ENCODE measurements around the gene PATL1.
A peak's percentile ranks its signal among the peaks of the same experiment; 100 is the strongest.
"Not testable (repeated sequence)": the region's sequence is repeated elsewhere in the genome, so short reads cannot be mapped to it uniquely, and the experiment has no call there.

PATL1 gene

GRCh38 chr11:59674291-59674690 lies 5.5 kb upstream of the PATL1 start:
- DNase-seq: no peak

DNA sequence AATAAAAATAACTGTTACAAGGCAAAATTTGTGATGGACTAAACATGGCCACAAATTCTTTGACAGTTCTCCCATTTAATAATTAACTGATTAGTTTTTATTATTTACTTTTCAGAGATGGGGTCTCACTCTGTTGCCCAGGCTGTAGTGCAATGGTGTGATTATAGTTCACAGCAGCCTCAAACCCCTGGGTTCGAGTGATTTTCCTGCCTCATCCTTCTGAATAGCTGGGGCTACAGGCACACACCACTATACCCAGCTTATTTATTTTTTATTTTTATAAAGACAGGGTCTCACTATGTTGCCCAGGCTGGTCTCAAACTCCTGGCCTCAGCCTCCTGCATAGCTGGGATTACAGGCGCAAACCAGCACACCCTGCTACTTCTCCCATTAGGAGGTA lies 4.5 kb upstream of the PATL1 start:
- DNase-seq: no peak

- DNase-seq: no peak
These were observed 2.6 kb upstream of the PATL1 start for GRCh38 chr11:59671471-59671870.

- no peak for DNase-seq
These were observed 773 bp upstream of the PATL1 start for GRCh38 chr11:59669611-59670009.

DNA sequence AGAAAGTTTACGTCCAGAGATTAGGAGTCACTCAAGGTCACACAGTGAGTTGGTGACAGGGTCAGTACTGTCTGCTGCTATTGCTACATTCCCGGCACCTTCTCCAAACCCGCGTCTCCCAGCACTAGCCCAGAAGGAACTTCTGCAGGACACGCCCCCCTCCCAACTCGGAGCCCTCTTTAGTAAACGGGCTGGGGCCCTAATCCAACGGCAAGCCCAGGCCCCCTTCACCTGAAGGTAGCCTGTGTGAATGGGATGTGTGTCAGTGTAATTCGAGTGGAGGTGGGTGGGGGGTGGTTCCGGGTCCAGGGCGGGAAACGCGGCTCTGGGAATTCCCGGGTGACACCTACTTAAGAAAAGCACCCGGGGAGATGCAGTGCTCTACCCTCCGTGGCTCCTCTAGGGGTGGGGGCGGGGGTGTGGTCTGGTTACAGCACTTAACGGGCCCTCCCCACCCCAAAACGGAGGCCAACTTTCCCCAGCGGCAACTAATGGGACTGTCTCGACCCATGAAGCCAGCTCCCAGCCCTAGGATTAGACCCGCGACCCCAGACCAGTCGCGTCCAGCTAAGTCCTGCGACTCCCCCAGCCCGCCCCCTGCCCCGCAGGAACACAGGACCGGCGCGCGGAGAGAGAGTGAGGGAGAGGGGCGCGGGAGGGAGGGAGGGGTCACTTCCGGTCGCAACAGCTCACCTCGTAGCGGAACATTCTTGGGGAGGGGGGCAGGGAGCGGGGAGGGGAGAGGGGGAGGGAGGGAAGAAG lies 468 bp downstream of the PATL1 start:
- peak; percentile 45 to 71 (median 59) for DNase-seq

DNA sequence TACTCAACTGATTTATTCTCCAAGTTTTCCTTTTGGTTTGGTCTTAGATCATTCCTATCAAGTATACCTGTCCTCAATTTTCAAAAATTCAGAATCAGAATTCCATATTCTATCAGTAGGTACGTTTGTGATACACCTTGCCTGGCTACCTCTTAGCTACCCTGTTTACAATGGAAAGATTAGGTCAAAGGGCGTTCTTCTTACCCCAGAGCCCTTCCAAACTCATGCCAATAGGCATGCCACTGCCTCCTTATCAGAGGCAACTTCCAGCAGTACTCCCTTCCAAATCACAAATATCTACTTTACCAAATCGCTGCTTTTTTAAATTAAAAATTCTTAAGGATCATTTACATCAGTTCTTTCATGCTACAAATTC lies 1.0 kb downstream of the PATL1 start:
- no peak for DNase-seq

DNA sequence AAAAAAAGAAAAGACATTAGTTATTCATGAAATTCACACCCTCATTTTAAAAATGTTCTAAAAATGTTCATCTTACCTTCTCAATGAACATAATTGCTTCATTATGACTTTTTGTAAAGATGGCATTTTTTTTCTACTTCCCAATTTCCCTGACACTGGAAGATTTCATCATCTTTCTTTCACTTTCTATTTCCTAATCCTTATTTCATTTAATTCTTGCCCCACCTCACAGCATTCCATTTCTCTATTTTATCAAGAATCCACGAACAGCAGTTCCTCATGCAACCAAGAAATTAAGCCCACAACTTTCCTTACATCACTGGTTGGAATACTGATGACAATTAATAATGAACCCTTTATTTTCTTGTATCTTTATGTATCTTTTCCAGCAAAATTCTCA lies 1.9 kb downstream of the PATL1 start:
- no peak for DNase-seq

DNA sequence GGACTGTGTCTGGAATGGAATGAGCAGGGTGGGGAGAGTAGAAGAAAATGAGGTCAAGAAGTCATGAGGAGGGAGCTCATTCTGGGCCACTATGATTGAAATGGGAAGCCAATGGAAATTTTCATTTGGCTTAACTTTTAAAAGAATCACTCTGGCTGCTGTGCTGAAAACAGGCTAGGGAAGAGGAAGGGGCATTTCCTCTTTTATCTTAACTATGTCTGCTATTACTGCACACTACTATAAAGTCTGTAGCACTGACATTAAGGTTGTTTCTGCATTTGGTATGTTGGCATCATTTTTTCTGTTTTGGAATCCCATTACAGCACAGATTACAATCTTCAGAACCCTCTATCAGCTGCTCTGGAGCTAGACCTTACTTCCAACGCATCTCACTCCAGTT lies 8.2 kb downstream of the PATL1 start:
- no peak for DNase-seq

GRCh38 chr11:59659981-59660380 lies 8.9 kb downstream of the PATL1 start:
- DNase-seq: no peak

GRCh38 chr11:59658036-59658435 lies 10.8 kb downstream of the PATL1 start:
- DNase-seq: no peak

- DNase-seq: no peak
These were observed 13.9 kb downstream of the PATL1 start for GRCh38 chr11:59654893-59655292.

DNA sequence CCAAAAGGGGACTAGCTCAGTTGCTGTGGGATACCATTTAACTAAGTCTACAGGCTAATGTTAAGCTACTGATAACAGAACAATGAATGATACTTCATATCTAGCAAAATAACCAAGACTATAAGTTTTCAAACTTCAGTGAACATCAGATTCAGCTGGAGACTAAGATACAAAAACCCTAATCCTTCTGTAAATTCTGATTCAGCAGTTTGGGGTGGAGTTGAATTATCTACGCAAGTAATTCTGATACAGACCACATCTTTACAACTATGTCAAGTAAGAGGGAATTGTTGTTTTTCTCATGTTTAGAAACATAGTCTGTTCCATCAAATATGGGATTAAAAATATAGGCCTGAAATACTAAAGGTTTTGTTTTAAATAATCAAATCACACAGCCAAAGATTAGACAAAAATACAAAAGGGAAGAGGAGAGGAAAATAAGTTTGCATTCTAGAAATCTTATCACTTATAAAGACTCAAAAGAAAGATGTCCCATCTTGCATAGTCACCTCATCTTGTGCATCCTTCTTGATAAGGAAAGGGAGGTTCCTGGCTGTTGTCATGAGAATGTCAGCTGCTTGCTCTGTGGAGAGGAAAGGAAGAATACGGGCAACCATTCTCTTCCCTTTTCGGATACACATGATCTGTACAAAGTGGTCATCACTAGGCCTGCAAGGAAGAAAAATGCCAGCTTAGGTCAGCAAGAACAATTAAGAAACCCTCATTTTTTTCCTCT lies 21.4 kb downstream of the PATL1 start:
- no peak for DNase-seq

DNA sequence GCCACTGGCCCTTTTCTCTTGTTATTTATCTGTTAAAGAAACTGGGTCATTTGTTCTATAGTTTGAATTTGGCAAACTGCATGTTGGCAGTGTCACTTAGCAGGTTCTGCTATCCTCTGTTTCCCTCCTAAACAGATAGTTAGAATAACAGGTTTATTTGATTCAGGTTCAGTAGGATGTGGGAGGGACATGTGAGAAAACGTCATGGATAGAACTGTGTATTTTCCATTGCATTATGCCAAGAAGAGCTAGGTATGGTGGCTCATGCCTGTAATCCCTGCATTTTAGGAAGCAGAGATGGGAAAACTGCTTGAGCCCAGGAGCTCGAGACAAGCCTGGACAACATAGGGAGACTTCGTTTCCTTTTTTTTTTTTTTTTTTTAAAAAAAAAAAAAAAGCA lies 24.3 kb downstream of the PATL1 start:
- DNase-seq: no peak

DNA sequence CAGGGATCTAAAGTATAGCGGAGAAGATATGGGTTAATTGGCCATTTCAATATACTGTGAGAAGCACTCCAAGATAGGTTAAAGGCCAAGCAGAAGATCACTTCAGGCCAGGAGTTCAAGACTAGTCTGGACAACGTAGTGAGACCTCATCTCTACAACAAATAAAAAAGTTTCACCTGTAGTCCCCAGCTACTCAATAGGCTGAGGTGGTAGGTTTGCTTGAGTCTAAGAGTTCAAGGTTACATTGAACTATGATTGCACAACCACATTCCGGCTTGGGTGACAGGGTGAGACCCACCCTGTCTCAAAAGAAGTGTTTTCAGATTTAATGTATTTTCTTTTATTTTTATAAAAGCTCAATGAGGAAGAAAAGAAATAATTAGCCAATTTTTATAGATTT lies 25.4 kb downstream of the PATL1 start:
- no peak for DNase-seq

GRCh38 chr11:59641156-59641555 lies 27.7 kb downstream of the PATL1 start:
- no peak for DNase-seq

- no peak for DNase-seq
These were observed 38.3 kb downstream of the PATL1 start for GRCh38 chr11:59630493-59630892.

GRCh38 chr11:59629996-59630395 lies 38.8 kb downstream of the PATL1 start:
- DNase-seq: no peak

DNA sequence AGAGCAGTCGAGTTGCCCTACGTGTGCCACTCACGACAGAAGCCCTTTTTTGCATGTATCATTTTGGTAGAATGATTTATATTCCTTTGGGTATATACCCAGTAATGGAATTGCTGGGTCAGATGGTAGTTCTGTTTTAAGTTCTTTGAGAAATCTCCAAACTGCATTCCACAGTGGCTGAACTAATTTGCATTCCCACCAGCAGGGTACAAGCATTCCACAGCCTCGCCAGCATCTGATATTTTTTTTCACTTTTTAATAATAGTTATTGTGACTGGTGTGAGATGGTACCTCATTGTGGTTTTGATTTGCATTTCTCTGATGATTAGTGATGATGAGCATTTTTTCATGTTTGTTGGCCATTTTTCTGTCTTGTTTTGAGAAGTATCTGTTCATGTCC lies 41.9 kb downstream of the PATL1 start:
- DNase-seq: not testable (repeated sequence)

- no peak for DNase-seq
These were observed 43.1 kb downstream of the PATL1 start for GRCh38 chr11:59625703-59626102.

DNA sequence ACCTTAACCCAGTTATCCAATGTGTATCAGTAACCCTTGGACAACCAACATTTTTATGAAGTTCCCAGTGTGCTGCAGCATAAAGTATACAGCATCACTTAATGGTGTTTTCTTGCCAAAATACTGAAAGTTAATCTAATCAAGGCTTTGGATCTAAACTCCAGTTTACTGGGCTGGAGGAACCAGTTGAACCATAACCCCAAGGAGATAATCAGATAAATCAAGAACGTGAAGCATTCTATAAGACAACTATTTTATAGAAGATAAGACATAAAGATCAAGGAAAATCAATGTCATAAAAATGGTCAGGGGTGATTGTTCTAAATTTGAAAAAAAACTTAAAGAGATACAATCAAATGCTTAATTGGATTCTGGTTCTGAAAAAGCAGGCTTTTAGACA lies 51.0 kb downstream of the PATL1 start:
- no peak for DNase-seq

- peak in 1 of 5 experiments; percentile 77 for DNase-seq
These were observed 52.3 kb downstream of the PATL1 start for GRCh38 chr11:59616396-59616982.

- peak; percentile 85 to 100 (median 96) for DNase-seq
These were observed 53.0 kb downstream of the PATL1 start, which contains the start of gene OSBP for GRCh38 chr11:59615637-59616395. OSBP (minus strand) TSS chr11:59615774; CDS start chr11:59615664, 110 bp downstream.

- DNase-seq: peak; percentile 44 to 80 (median 60)
These were observed 53.7 kb downstream of the PATL1 start for GRCh38 chr11:59615120-59615636.
